Activated T-cell treated with anti-CD3 and anti-CD28 coated beads for 24 hours (primary cell): ENCODE data around the gene CCDC186.

Experiments used
- DNase-seq: peaks from one replicate; pipeline ENCODE4 v3.0.0-alpha.2; 2020; ENCODE audit warnings: low read depth

The CCDC186 gene

DNA sequence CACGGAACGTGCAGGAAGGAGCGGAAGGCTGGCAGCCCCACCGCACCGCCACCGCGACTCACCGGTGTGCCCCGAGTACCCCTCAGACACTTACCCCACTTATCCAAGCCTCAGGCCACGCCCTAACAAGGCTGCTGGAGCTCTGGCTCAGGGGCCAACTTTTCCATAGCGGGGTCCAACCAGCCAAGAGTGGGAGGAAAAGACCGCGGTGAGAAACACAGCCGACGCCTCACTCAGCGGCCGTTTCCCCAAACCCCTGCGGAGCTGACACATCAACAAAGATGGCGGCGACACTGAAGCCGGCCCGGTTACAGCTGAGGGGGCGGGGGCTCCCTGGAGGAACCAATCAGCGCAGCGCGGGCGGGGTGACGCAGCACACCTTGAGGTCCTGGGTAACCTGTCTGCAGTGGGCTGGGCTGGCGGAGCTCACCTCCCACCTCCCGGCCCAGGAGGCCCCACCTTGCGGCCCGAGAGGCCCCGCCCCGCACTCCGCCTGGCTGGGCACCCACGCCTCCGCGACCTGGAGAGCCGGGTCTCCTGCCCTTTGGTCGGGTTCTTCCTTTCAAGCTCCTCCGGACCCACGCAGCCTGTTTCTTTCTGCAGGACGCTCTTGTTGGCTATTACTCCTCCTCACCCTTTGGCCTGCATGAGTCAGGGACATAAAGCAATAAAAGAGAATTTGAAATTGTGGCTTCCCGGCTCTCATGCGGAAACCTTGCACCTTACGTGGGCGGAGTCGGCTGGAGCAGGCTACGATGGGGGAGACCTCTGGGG is at the start of gene CCDC186:
Gene CCDC186 (minus strand): TSS at position 283 of the 774 bp plus-strand sequence. CDS start 10,935 bp downstream, outside the sequence.
- peak; percentile 96 for DNase-seq

DNA sequence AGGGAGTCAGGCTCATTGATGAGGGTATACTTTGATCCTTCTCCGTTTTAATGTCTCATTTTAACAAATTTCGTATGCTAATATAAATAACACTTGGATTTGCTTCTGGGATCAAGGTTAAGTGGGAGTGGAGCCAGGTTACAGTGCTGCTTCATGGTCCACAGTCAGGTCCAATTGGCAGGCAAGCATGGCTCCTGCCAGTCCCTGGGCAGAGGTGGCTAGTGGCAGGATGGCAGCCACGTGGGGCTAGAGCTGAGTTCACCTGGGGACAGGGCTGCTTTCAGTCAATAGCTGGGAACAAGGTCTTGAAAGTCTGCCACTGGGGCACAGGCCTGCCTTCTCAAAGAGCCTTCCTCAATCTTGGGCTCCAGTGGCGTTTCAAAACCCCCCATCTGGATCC is 49.1 kb upstream of the CCDC186 start:
- DNase-seq, result no peak

DNA sequence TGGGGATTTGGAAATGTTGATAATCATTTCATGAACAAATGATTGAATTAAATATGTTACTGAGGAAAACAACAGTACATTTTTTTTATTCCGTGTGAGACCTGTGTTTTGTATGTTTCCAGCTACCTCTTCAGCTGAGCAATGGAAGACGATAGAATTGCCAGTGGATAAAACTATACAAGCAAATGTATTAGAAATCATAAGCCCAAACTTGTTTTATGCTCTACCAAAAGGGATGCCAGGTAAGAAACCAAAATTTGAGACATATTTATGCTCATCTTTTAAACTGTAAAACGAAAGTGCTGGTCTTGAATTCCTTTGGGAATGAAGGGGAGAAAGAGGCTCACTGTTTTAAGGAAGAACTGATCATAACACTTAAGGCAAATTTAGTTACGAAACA is 47.2 kb upstream of the CCDC186 start:
- no peak for DNase-seq

DNA sequence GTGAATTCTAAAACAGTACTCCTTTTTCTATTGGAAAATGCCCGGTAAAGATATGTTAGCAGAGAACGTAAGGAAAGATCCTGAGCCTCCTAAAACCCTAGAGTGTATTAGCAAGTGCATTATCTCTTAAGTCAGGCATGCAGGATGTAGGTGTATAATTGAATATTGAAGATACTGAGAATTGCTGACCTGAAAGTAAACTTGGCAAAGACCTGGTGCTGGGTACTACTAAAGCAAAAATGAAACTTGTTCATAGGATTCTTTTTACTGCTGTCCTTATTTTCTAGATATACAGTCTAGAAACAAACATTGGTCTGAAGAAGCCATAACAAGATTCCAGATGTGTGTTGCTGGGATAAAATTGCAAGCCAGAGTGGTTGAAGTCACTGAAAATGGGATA is 46.3 kb upstream of the CCDC186 start:
- DNase-seq, result no peak

DNA sequence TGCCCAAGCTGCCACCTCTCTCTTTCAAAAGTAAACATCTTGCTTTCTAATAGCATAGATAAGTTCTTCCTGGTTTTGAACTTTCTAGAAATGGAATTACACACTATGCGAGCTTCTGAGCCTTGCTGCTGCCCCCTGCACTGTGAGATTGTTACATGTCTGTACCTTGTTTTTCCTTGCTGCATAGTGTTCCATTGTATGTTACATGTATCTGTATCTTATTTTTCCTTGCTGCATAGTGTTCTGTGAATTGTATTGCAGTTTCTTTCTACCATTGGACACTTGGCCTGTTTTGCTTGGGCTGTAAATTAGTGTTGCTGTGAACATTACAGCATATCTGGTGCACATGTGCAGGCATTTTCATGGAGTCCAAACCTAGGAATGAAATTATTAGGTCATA is 41.0 kb upstream of the CCDC186 start:
- no peak for DNase-seq

DNA sequence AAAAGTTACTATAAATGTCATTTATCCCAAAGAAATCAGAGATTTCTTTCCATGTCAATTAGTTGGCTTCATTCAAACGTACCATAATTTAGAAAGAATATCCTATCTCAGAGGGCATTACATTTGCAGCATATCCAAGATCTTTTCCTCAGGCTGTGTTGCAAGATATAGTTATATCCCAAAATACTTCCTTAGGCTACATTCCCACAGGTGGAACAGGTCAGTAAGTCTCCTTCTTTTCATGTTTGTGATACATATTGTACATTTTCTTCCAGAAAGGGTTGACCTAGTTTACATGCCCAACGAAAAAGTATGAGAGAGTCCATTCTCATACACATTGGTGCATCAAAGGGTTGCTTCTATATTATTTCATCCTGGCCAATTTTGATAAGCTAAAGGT is 38.1 kb upstream of the CCDC186 start:
- no peak for DNase-seq

DNA sequence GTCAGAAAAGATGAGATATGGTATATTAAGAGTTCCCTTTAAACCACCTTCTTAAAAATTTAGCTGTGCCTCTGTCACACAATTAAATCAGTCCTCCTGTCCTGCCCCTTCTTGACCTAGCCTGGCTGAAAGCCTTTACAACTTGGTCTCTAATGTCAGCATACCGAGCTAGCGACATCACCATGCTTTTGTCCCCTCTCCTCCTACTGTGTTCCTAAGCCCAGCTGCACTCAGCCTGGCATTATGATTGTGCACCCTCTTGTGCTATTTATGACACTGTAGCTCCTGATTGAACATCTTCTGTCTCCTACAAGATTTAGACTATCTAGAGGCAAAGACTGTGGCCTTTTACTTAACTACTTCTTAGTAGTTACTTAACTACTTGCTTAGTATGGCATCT is 34.3 kb upstream of the CCDC186 start:
- DNase-seq, result no peak

DNA sequence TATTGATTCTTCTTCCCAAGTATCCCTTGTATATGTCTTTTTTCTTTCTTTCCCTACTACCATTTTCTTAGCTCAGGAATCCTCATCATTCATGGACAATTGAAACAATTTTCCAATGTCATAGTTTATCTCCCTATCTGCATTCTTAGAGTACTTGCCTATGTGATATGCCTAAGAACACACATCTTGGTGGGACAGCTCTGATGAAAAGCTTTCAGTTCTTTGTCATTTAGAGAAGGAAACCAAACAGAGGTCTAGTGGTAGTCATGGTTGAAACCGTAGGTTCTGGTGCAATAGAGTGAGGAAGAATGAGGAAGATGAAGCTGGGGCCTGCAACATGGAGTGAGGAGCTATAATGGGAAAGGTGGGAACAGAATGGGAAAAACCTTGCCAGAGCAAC is 33.3 kb upstream of the CCDC186 start:
- no peak for DNase-seq

DNA sequence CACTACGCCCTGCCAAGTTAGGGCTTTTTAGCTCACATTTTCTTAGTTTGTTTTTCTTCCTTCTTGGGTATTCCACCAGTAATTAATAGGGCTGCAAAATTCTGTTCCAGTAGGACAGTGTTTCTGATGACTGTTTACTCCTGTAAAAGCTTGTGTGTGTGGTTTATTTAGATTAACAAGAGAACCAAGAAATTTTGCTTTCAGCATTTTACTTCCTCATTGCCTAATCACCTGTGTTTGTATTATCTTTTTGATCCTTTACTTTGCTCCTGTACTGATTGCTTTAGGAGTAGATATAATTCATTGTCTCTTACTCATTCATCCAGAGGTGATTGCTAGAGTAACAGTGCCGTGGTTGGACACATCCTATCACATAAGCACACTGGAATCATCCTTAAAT is 32.9 kb upstream of the CCDC186 start:
- DNase-seq, result no peak

DNA sequence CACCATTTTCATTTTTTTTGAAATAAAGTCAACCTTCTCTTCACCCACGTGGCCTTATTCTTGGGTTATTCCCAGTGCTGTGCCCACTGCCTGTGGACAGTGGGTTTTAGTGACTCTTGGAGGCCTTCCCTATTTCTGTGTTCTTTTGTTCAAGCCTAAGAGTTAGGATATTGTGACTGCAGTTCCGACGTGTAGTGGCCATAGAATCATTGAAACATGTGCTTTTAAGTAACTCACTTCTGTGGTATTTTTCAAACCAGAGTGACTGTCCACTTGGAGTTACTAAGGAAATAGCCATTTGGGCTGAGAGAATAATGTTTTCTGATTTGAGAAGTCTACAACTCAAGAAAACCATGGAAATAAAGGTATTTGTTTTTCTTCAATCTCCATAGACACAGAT is 28.8 kb upstream of the CCDC186 start:
- no peak for DNase-seq

DNA sequence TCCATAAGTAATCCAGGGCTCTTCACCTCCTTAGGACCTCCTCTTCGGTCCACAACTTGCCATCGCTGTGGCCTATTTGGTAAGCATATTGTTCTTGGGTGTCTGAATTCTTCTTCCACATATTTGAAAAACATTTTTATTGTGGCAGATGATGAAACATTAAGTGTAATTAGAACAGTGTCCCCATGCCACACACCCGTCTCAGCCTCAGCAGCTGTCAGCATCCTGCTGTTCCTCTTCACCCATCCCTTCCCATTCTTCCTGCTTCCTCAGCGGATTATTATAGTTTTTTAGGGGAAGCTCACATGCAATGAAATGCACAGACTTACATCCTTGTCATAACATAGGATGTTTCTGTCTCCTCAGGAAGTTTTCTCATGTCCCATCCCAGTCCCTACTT is 25.2 kb upstream of the CCDC186 start:
- no peak for DNase-seq

DNA sequence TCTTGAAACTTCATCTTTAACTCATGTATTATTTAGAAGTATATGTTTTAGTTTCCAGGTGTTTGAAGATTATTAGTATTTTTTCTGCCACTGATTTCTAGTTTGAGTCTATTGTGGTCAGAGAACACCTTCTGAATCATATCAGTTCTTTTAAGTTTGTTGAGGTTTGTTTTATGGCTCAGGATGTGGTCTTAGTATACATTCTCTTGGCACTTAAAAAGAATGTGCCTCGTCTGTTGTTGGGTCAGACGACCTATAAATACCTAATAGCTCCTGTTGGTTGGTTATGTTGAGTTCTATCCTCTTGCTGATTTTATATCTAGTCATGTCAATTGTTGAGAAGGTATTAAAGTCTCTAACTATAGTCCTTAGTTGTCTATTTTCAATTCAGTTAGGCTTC is 21.1 kb upstream of the CCDC186 start:
- DNase-seq, result no peak

DNA sequence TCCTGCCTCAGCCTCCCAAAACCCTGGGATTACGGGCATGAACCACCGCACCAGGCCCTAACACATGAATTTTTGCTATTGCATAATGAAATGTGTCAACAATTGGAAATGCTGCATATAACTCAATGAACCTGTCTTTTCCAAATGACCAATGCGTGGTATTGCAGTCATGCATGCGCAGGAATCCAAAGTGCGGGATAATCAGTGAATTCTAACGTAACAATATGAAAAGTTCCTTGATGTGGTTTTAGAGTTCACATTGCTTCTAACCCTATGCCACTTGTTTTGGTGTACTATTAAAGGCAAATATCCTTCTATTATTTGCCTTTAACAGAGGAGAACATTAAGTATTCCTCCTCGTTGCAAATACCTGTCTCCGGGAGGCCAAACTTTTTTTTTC is 15.7 kb upstream of the CCDC186 start:
- no peak for DNase-seq

DNA sequence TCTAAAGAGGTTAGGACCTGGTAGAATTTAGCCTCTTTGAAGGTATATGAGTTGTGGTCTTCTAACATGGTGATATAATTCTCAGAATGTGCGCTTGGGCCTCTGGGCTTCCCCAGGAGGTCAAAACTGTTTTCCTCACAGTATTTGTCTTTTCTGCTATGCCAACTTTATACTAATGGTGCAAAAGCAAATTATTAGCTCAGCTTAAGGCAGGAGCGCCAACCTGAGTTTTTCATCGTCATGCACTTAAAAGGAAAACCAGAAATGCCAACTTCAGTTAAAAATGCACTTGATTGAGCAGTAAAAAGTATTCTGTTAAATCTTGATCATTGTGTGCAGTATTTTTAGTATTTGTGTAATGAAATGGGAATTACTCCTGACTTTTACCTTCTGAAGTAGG is 14.9 kb upstream of the CCDC186 start:
- no peak for DNase-seq

DNA sequence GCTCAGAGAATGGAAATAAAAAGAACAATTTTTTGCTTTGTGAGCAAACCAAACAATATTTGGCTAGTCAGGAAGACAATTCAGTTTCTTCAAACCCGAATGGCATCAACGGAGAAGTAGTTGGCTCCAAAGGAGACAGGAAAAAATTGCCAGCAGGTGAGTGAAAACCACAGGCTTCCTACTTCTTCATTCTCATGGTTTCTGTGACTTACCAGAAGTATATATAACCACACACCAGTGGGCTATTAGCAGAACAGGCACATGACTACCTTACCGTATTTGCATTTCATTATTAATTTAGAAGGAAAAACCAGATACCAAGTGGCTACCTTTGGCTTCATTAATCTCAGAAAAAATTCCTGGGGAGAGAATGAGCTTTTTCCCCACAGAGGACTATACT is 14.0 kb upstream of the CCDC186 start:
- DNase-seq, result no peak

DNA sequence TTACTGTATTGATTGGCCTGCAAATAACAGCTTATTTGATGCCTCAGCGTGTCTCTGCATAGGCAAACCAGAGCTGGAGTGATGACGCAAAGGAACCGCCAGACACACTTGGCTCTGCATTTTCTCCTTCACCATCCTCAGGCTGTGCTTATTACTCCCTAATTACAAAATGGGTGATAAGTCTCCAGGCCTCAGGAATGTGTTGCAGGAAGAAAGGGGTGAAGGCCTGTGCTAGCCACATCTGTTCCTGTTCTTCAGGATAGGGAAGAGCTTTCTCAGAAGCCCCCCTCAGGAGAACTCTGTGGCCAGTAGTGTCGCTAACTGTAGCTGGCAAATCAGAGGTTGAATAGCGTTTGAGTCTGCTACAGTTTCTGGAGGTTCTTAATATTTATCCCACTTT is 10.3 kb upstream of the CCDC186 start:
- no peak for DNase-seq

DNA sequence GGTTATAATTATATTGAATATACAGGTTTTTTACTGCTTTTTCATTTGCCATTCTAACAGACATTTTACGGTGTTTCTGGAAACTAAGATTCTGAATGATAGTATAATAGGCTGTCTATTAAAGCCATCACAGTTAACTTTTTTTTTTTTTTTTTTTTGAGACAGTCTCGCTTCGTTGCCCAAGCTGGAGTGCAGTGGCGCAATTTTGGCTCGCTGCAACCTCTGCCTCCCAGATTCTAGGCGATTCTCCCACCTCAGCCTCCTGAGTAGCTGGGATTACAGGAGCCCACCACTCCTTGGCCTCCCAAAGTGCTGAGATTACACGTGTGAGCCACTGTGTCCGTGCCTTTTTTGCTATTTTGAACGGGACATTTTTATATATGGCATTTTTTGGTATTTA is 9.6 kb upstream of the CCDC186 start:
- DNase-seq, result no peak

DNA sequence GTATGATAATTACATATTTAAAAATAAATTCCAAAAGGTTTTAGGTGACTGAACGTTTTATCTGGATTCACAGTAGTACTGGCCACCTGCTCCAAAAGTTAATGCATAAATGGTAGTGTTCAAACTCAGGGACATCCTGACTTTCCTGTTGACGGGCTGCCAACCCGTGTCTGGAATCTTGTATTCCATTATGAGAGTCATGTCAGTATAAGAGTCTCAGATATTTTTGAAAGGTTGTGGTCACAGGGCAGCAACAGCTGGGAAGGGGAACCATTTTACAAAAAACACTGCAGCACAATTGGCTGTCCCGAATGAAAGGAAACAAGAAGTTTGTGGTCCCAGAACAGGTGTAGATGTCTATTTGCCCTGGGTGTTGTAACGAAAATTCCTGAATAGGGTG is 8.0 kb upstream of the CCDC186 start:
- DNase-seq, result no peak

DNA sequence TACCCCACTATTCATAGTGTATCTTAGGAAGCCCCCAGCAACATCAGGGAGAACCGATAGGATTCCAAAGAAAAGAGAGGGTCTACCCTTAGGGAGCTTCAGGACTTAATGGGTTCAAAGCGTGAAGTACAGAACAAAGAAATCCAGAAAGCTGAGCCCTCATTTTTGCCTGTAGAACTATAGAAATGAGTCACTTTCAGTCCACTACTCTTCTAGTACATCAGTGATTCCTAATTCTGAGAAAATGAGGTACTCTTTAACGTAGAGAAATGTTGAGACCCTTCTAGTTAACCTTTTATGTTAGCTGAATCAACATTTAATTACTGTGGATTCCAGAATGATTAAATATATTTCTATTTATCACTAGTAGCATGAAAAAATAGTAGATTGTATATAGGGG is 6.9 kb upstream of the CCDC186 start:
- DNase-seq, result no peak

DNA sequence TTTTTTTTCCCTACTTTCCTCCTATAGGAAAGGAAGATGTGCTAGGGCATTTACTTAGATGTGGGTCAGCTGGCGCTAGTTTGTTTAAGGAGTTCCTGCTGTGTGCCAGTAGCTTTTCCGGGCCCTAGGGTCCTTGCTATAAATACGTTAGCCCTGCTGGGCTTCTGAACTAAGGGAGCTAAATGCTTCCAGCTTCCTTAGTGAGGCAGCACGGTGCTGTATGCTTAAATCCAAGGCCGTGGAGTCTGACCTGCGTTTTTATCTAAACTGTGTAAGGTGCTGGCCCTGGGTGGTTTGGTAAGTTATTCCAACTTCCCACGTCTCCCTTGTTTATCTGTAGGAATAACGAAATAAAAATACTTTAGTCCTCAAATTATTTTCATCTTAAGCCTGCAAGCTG is 5.7 kb upstream of the CCDC186 start:
- DNase-seq, result no peak

DNA sequence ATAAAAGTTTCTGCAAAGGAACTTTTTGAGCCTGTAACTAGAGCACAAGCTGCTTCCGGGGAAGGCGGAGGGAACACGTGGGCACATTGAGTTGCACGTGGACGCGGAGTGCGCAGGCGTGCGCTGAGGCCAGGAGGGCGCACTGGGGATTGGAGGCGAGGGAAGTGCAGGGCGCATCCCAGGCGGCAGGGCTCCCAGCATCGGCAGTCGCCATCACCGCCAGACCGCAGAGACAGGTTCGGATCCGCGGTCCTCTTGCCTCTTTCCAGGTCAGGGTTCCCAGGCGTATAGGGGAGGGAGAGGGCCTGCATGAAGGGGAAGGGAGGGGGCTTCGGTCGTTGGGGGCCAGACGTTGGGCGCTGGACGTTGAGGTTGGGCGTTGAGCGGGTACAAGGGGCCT is 5.1 kb upstream of the CCDC186 start, which contains the start of gene TDRD1:
Gene TDRD1 (plus strand): TSS at position 206 of the 400 bp plus-strand sequence. CDS start 8,479 bp downstream, outside the sequence.
- no peak for DNase-seq

DNA sequence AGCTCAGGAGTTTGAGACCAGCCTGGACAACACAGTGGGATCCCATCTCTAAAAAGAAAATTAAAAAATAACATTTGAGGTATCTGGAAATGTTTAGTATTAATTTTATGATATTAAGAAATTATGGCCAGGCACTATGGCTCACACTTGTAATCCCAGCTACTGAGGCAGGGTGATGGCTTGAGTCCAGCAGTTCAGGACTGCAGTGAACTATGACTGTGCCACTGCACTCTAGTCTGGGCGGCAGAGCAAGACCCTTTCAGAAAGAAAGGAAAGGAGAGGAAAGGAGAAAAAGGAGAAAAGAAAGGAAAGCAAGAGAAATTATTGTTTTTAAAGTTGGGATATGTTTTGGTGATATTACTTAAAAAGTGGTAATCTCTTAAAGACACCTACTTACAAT is 2.5 kb upstream of the CCDC186 start:
- DNase-seq, result no peak

DNA sequence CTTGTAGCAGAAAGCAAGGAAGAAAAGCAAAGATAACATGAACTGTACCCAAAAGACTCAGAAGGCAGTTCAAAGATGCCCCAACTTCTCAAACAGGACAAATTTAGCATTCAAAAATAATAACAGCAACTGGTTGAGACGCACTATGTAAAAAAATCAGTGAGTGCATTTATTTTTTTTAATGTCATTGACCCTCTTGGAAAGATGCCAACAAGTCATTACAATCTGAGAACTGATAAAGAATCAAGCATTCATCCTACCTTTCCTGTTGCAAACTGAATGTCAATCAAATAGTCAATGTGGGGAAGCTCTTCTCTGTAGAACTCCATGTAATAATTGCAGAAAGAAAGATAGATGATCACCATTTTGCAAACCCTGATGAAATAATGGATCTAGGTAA is 1.7 kb upstream of the CCDC186 start:
- no peak for DNase-seq

DNA sequence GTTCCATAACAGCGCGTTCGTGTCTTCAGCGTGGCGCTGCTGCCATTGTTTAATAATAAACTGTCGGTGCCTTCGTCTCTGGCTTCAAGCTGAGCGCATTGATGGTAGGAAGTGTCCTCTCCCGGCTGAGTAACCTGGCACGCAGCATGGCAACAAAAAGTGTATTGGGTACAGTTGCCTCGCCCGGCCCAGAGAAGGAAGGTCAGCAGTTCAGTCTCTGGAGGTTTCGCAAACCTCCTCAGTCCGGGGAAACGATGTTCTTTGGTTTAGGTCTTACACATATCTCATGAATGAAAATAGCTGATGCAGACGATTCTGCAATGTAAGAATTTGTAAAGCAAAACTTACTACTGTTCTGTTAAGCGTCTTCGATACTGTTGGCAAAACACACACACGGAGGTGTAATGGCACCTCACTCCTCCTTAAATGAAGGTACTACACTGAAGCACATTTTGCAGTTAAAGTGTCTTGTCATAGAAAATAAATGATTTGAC is 739 bp upstream of the CCDC186 start:
- no peak for DNase-seq
